Uterus (tissue), 2 donors: ENCODE data around the gene NFKBIZ.

Experiments used
- CTCF ChIP-seq, 4 experiments: fragments of 200-600 bp in 2 of 4; fragments of 450-650 bp in 2 of 4; sonication (generic) in 2 of 4; IDR thresholded peaks; one replicate each; pipeline ENCODE4 v1.5.1; 2016 to 2019; ENCODE audit warnings: antibody characterized with exemption in 4 of 4, mild to moderate bottlenecking in 2 of 4, moderate library complexity in 1 of 4
- POLR2A ChIP-seq, 2 donors: fragments of 450-650 bp; IDR thresholded peaks; one replicate each; pipeline ENCODE4 v1.6.1; 2016; ENCODE audit warnings: antibody characterized with exemption in 2 of 2, mild to moderate bottlenecking in 1 of 2, moderate library complexity in 1 of 2

- TF ChIP-seq CTCF (IDR thresholded peaks at IDR 0.05) (peak in 1 of 4 experiments; percentile 9), POLR2A (IDR thresholded peaks at IDR 0.05) (peak; percentile 8 to 17)
Measured at GRCh38 chr3:101850246-101851051, 1.1 kb downstream of the NFKBIZ start.
